SJSA1 (cell line): ENCODE measurements around the gene RASGRF2. TPM values are rescaled to one million over a fixed set of nuclear protein-coding genes. Genes with fewer than 3 reads are reported as not detected.

Source experiments
- DNase-seq, 2 experiments: peaks; one replicate each; pipeline ENCODE4 v3.0.0-alpha.2; 2015 to 2020; ENCODE audit warnings: low spot score in 2 of 2, low read depth in 1 of 2
- H3K27ac ChIP-seq: fragments of 250-450 bp; sonication (Bioruptor Pico); 2 replicates; pipeline ENCODE4 v1.5.1; 2020; ENCODE audit warnings: mild to moderate bottlenecking, moderate library complexity
- H3K27me3 ChIP-seq: fragments of 250-450 bp; sonication (Bioruptor Pico); replicated peaks from 2 replicates; pipeline ENCODE4 v1.5.1; 2020; ENCODE audit warnings: mild to moderate bottlenecking, moderate library complexity
- H3K36me3 ChIP-seq: fragments of 250-450 bp; sonication (Bioruptor Pico); 2 replicates; pipeline ENCODE4 v1.5.1; 2020; ENCODE audit warnings: mild to moderate bottlenecking
- H3K4me1 ChIP-seq: fragments of 250-450 bp; sonication (Bioruptor Pico); replicated peaks from 2 replicates; pipeline ENCODE4 v1.6.1; 2021; ENCODE audit warnings: mild to moderate bottlenecking
- H3K4me3 ChIP-seq: fragments of 250-450 bp; sonication (Bioruptor Pico); 2 replicates; pipeline ENCODE4 v1.5.1; 2020; ENCODE audit warnings: mild to moderate bottlenecking
- H3K9me3 ChIP-seq: fragments of 250-450 bp; sonication (Bioruptor Pico); replicated peaks from 2 replicates; pipeline ENCODE4 v1.5.1; 2020; ENCODE audit warnings: mild to moderate bottlenecking
- total RNA-seq: library from RNA; depleted of rRNA; stranded (reverse); fragments of >200 nt; shearing (Covaris generic); gene quantifications from 2 replicates; pipeline ENCODE4 v1.2.3, GENCODE V29; 2014

The RASGRF2 gene
- total RNA-seq, 1 experiment from 2014 or later = 12.5 TPM

GRCh38 chr5:81204205-81204604, 244.0 kb downstream of the RASGRF2 start:
- Histone ChIP-seq H3K4me1 (no peaks in the 10 kb centered on the region), H3K27ac (no peak overlapping the region), H3K4me3 (no peak overlapping the region), H3K9me3 (no peaks in the 10 kb centered on the region), H3K27me3 (no peaks in the 10 kb centered on the region), H3K36me3 (no peaks in the 10 kb centered on the region)
- DNase-seq = no peak

GRCh38 chr5:81205058-81205457, 244.9 kb downstream of the RASGRF2 start:
- Histone ChIP-seq H3K27ac (no peak overlapping the region), H3K4me1 (no peaks in the 10 kb centered on the region), H3K36me3 (no peaks in the 10 kb centered on the region), H3K9me3 (no peaks in the 10 kb centered on the region), H3K27me3 (no peaks in the 10 kb centered on the region), H3K4me3 (no peak overlapping the region)
- DNase-seq = no peak

- Histone ChIP-seq H3K36me3 (no peaks in the 10 kb centered on the region), H3K27ac (no peak overlapping the region), H3K9me3 (no peaks in the 10 kb centered on the region), H3K27me3 (no peaks in the 10 kb centered on the region), H3K4me1 (no peaks in the 10 kb centered on the region), H3K4me3 (no peak overlapping the region)
- no peak for DNase-seq
Measured at GRCh38 chr5:81207009-81207408, 246.8 kb downstream of the RASGRF2 start.

GRCh38 chr5:81208904-81209303, 248.7 kb downstream of the RASGRF2 start:
- no peak overlapping the region for H3K27ac ChIP-seq
- H3K4me1 ChIP-seq = no peaks in the 10 kb centered on the region
- H3K36me3 ChIP-seq = no peaks in the 10 kb centered on the region
- no peak for DNase-seq
- H3K4me3 ChIP-seq = no peak overlapping the region
- H3K9me3 ChIP-seq = no peaks in the 10 kb centered on the region
- H3K27me3 ChIP-seq = no peaks in the 10 kb centered on the region

GRCh38 chr5:81209386-81209785, 249.2 kb downstream of the RASGRF2 start:
- no peak overlapping the region for H3K27ac ChIP-seq
- H3K4me1 ChIP-seq = no peaks in the 10 kb centered on the region
- H3K27me3 ChIP-seq = no peaks in the 10 kb centered on the region
- no peak overlapping the region for H3K4me3 ChIP-seq
- H3K9me3 ChIP-seq = no peaks in the 10 kb centered on the region
- DNase-seq = no peak
- no peaks in the 10 kb centered on the region for H3K36me3 ChIP-seq

GRCh38 chr5:81209869-81210493, 249.8 kb downstream of the RASGRF2 start:
- no peak overlapping the region for H3K4me3 ChIP-seq
- H3K27me3 ChIP-seq = no peaks in the 10 kb centered on the region
- H3K27ac ChIP-seq = no peak overlapping the region
- no peak for DNase-seq
- H3K9me3 ChIP-seq = no peaks in the 10 kb centered on the region
- no peaks in the 10 kb centered on the region for H3K4me1 ChIP-seq
- H3K36me3 ChIP-seq = no peaks in the 10 kb centered on the region

GRCh38 chr5:81212211-81212751, 252.1 kb downstream of the RASGRF2 start:
- no peaks in the 10 kb centered on the region for H3K9me3 ChIP-seq
- H3K4me3 ChIP-seq = no peak overlapping the region
- H3K4me1 ChIP-seq = no peaks in the 10 kb centered on the region
- H3K36me3 ChIP-seq = no peaks in the 10 kb centered on the region
- no peak for DNase-seq
- H3K27ac ChIP-seq = no peak overlapping the region
- no peaks in the 10 kb centered on the region for H3K27me3 ChIP-seq

- Histone ChIP-seq H3K9me3 (no peaks in the 10 kb centered on the region), H3K27ac (no peak overlapping the region), H3K4me3 (no peak overlapping the region), H3K36me3 (no peaks in the 10 kb centered on the region), H3K27me3 (no peaks in the 10 kb centered on the region), H3K4me1 (no peaks in the 10 kb centered on the region)
- no peak for DNase-seq
Measured at GRCh38 chr5:81213070-81213469, 252.9 kb downstream of the RASGRF2 start.

GRCh38 chr5:81214848-81215247, 254.7 kb downstream of the RASGRF2 start:
- Histone ChIP-seq H3K27me3 (no peaks in the 10 kb centered on the region), H3K9me3 (no peaks in the 10 kb centered on the region), H3K4me3 (no peak overlapping the region), H3K36me3 (no peaks in the 10 kb centered on the region), H3K4me1 (no peaks in the 10 kb centered on the region), H3K27ac (no peak overlapping the region)
- DNase-seq = no peak

GRCh38 chr5:81216152-81216551, 256.0 kb downstream of the RASGRF2 start:
- no peak for DNase-seq
- H3K36me3 ChIP-seq = no peaks in the 10 kb centered on the region
- no peaks in the 10 kb centered on the region for H3K4me1 ChIP-seq
- H3K4me3 ChIP-seq = no peak overlapping the region
- H3K27me3 ChIP-seq = no peaks in the 10 kb centered on the region
- no peaks in the 10 kb centered on the region for H3K9me3 ChIP-seq
- no peak overlapping the region for H3K27ac ChIP-seq

- H3K4me3 ChIP-seq = no peak overlapping the region
- no peaks in the 10 kb centered on the region for H3K27me3 ChIP-seq
- DNase-seq = no peak
- H3K4me1 ChIP-seq = no peaks in the 10 kb centered on the region
- no peak overlapping the region for H3K27ac ChIP-seq
- H3K36me3 ChIP-seq = no peaks in the 10 kb centered on the region
- no peaks in the 10 kb centered on the region for H3K9me3 ChIP-seq
Measured at GRCh38 chr5:81219389-81219788, 259.2 kb downstream of the RASGRF2 start.

GRCh38 chr5:81222285-81222684, 262.1 kb downstream of the RASGRF2 start:
- Histone ChIP-seq H3K9me3 (no peaks in the 10 kb centered on the region), H3K36me3 (no peaks in the 10 kb centered on the region), H3K4me1 (no peaks in the 10 kb centered on the region), H3K27ac (no peak overlapping the region), H3K27me3 (no peaks in the 10 kb centered on the region), H3K4me3 (no peak overlapping the region)
- DNase-seq = no peak

- H3K9me3 ChIP-seq = no peaks in the 10 kb centered on the region
- DNase-seq = no peak
- no peaks in the 10 kb centered on the region for H3K36me3 ChIP-seq
- H3K4me3 ChIP-seq = no peak overlapping the region
- no peak overlapping the region for H3K27ac ChIP-seq
- H3K27me3 ChIP-seq = no peaks in the 10 kb centered on the region
- H3K4me1 ChIP-seq = no peaks in the 10 kb centered on the region
Measured at GRCh38 chr5:81225463-81225862, 265.3 kb downstream of the RASGRF2 start.

- Histone ChIP-seq H3K27ac (no peak overlapping the region), H3K9me3 (no peaks in the 10 kb centered on the region), H3K4me3 (no peak overlapping the region), H3K4me1 (no peaks in the 10 kb centered on the region), H3K36me3 (no peaks in the 10 kb centered on the region), H3K27me3 (no peaks in the 10 kb centered on the region)
- no peak for DNase-seq
Measured at GRCh38 chr5:81226286-81226685, 266.1 kb downstream of the RASGRF2 start.

GRCh38 chr5:81226949-81227348, 266.8 kb downstream of the RASGRF2 start:
- H3K9me3 ChIP-seq = no peaks in the 10 kb centered on the region
- no peak for DNase-seq
- no peaks in the 10 kb centered on the region for H3K36me3 ChIP-seq
- no peaks in the 10 kb centered on the region for H3K27me3 ChIP-seq
- H3K4me1 ChIP-seq = no peaks in the 10 kb centered on the region
- no peak overlapping the region for H3K4me3 ChIP-seq
- no peak overlapping the region for H3K27ac ChIP-seq
